HepG2 (cell line): ENCODE data around the gene TNFAIP2. TPM values are rescaled to one million over a fixed set of nuclear protein-coding genes. Genes with fewer than 3 reads are reported as not detected.

Source experiments
- FIP1L1 ChIP-seq: fragments of 200-400 bp; formaldehyde crosslinking; IDR thresholded peaks from 2 replicates; pipeline ENCODE4 v1.6.1; 2018; ENCODE audit warnings: low read depth, mild to moderate bottlenecking, low read length, moderate library complexity, borderline replicate concordance; ENCODE audit not compliant: insufficient read depth
- GABPA ChIP-seq, 2 experiments: IDR thresholded peaks; 2 replicates each; pipeline ENCODE4 v1.6.1; 2011 to 2016; ENCODE audit warnings: low read depth in 2 of 2, low read length in 1 of 2, missing biosample characterization in 1 of 2, missing genetic modification characterization in 1 of 2
- HOXA3 ChIP-seq: sonication (generic); formaldehyde crosslinking; IDR thresholded peaks from 2 replicates; pipeline ENCODE4 v1.5.0; 2020; ENCODE audit warnings: missing genetic modification reagents
- RORA ChIP-seq: sonication (generic); formaldehyde crosslinking; IDR thresholded peaks from 2 replicates; pipeline ENCODE4 v1.5.0; 2020; ENCODE audit warnings: mild to moderate bottlenecking, missing genetic modification reagents, moderate library complexity
- SMARCE1 ChIP-seq: fragments of 450-650 bp; IDR thresholded peaks from 2 replicates; pipeline ENCODE4 v1.6.1; 2017; ENCODE audit warnings: borderline replicate concordance
- ZBTB7B ChIP-seq: sonication (generic); formaldehyde crosslinking; IDR thresholded peaks from 2 replicates; pipeline ENCODE4 v1.4.0; 2020; ENCODE audit warnings: missing genetic modification reagents
- ZC3H13 ChIP-seq: sonication (generic); formaldehyde crosslinking; IDR thresholded peaks from 2 replicates; pipeline ENCODE4 v1.8.1; 2023; ENCODE audit warnings: mild to moderate bottlenecking, missing genetic modification reagents, moderate library complexity
- ZNF101 ChIP-seq: sonication (generic); formaldehyde crosslinking; IDR thresholded peaks from 2 replicates; pipeline ENCODE4 v1.4.0; 2020; ENCODE audit warnings: mild to moderate bottlenecking, low read depth, missing genetic modification reagents, borderline replicate concordance
- ZNF30 ChIP-seq: sonication (generic); formaldehyde crosslinking; IDR thresholded peaks from 2 replicates; pipeline ENCODE4 v1.5.0; 2020; ENCODE audit warnings: mild to moderate bottlenecking, missing genetic modification reagents
- ZSCAN20 ChIP-seq: sonication (generic); formaldehyde crosslinking; IDR thresholded peaks from 2 replicates; pipeline ENCODE4 v1.4.0; 2020; ENCODE audit warnings: missing genetic modification reagents, mild to moderate bottlenecking, borderline replicate concordance
- polyA plus RNA-seq, 8 experiments: library from polyadenylated mRNA; depleted of rRNA in 3 of 8; stranded (reverse) in 7 of 8; unstranded in 1 of 8; fragments of >200 nt; fragmentation: Illumina TruSeq in 4 of 8; extraction: Trizol in 4 of 8; gene quantifications; 2 replicates each; pipeline versions ENCODE4 v1.2.1 to v1.2.3, GENCODE V29; 2011 to 2016; ENCODE audit warnings: low read depth in 4 of 8, missing spikeins in 1 of 8, mixed read lengths in 1 of 8; ENCODE audit not compliant: insufficient read depth in 1 of 8
- total RNA-seq, 5 experiments: library from RNA; depleted of rRNA; stranded (reverse); fragments of >200 nt; fragmentation: Illumina TruSeq; extraction: Trizol; gene quantifications; 2 replicates each; pipeline ENCODE4 v1.2.3, GENCODE V29; 2016; ENCODE audit warnings: low read depth in 1 of 5
- TF ChIP-seq, protein P1 (sequence below): sonication (generic); formaldehyde crosslinking; IDR thresholded peaks from 2 replicates; pipeline ENCODE4 v1.4.0; 2020; ENCODE audit warnings: missing genetic modification reagents
- TF ChIP-seq, protein P2 (sequence below): sonication (generic); formaldehyde crosslinking; IDR thresholded peaks from 2 replicates; pipeline ENCODE4 v1.8.0; 2022; ENCODE audit warnings: mild to moderate bottlenecking, missing genetic modification reagents
- TF ChIP-seq, protein P3 (sequence below): sonication (generic); formaldehyde crosslinking; IDR thresholded peaks from 2 replicates; pipeline ENCODE4 v1.5.0; 2020; ENCODE audit warnings: mild to moderate bottlenecking, missing genetic modification reagents, borderline replicate concordance
- TF ChIP-seq, protein P4 (sequence below): sonication (generic); formaldehyde crosslinking; IDR thresholded peaks from 2 replicates; pipeline ENCODE4 v1.4.0; 2020; ENCODE audit warnings: missing genetic modification reagents, borderline replicate concordance
- TF ChIP-seq, protein P5 (sequence below): sonication (generic); formaldehyde crosslinking; IDR thresholded peaks from 2 replicates; pipeline ENCODE4 v1.4.0; 2020; ENCODE audit warnings: mild to moderate bottlenecking, missing genetic modification reagents

The TNFAIP2 gene
- total and polyA plus RNA-seq, 2 of the 13 experiments (the other 11 are each of a cell fraction or from before 2014, with no cell fraction given) = 0.46 to 1.5 TPM

DNA sequence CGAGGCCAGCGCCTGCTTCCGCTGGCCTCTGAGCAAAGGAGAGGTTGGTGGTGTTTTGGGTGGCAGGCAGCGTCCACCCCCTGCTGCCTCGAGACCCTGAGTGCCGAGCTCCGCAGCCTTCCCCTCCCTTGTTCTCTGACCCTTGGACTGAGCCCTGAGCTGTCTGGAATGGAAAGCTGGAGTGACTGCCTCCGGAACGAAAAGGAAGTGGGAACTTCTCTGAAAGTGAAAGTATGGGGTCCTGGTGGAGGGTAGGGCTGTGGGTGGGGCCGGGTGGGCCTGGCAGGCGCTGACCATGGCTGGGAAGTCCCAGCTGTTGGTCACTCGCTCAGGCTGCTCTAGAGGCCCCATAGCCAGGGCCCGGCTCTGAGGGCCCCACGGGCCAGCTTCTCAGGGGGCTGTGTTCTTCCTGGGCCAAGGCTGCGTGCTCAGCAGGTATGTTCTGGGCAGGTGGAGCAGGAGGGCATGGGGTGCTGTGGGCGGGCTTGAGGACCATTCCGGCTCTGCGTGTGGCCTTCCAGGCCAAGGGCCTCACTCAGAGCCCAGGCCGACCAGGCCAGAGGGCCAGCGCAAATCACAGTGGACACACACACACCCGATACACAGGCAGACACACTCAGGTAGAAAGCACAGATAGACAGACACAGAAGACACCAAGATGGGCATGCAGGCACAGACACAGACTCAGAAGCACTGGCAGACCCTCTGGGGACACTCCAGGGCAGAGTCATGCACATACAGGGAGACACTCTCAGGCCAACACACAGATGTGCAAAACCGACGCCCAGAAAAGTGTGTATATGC, 28.7 kb upstream of the TNFAIP2 start, which contains the start of gene EXOC3L4 (continued):
- TF ChIP-seq, protein P1, sequence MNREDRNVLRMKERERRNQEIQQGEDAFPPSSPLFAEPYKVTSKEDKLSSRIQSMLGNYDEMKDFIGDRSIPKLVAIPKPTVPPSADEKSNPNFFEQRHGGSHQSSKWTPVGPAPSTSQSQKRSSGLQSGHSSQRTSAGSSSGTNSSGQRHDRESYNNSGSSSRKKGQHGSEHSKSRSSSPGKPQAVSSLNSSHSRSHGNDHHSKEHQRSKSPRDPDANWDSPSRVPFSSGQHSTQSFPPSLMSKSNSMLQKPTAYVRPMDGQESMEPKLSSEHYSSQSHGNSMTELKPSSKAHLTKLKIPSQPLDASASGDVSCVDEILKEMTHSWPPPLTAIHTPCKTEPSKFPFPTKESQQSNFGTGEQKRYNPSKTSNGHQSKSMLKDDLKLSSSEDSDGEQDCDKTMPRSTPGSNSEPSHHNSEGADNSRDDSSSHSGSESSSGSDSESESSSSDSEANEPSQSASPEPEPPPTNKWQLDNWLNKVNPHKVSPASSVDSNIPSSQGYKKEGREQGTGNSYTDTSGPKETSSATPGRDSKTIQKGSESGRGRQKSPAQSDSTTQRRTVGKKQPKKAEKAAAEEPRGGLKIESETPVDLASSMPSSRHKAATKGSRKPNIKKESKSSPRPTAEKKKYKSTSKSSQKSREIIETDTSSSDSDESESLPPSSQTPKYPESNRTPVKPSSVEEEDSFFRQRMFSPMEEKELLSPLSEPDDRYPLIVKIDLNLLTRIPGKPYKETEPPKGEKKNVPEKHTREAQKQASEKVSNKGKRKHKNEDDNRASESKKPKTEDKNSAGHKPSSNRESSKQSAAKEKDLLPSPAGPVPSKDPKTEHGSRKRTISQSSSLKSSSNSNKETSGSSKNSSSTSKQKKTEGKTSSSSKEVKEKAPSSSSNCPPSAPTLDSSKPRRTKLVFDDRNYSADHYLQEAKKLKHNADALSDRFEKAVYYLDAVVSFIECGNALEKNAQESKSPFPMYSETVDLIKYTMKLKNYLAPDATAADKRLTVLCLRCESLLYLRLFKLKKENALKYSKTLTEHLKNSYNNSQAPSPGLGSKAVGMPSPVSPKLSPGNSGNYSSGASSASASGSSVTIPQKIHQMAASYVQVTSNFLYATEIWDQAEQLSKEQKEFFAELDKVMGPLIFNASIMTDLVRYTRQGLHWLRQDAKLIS = no peak
- no peak for TF ChIP-seq FIP1L1
- 0 out of 2 replicates have a peak, but pooled peaks have one; percentile 57 for TF ChIP-seq ZBTB7B
- TF ChIP-seq, protein P2, sequence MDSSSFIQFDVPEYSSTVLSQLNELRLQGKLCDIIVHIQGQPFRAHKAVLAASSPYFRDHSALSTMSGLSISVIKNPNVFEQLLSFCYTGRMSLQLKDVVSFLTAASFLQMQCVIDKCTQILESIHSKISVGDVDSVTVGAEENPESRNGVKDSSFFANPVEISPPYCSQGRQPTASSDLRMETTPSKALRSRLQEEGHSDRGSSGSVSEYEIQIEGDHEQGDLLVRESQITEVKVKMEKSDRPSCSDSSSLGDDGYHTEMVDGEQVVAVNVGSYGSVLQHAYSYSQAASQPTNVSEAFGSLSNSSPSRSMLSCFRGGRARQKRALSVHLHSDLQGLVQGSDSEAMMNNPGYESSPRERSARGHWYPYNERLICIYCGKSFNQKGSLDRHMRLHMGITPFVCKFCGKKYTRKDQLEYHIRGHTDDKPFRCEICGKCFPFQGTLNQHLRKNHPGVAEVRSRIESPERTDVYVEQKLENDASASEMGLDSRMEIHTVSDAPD (CRISPR knock-in tag) = 0 out of 2 replicates have a peak, but pooled peaks have one; percentile 55
- no peak for TF ChIP-seq RORA (CRISPR knock-in tag)
- TF ChIP-seq, protein P3, sequence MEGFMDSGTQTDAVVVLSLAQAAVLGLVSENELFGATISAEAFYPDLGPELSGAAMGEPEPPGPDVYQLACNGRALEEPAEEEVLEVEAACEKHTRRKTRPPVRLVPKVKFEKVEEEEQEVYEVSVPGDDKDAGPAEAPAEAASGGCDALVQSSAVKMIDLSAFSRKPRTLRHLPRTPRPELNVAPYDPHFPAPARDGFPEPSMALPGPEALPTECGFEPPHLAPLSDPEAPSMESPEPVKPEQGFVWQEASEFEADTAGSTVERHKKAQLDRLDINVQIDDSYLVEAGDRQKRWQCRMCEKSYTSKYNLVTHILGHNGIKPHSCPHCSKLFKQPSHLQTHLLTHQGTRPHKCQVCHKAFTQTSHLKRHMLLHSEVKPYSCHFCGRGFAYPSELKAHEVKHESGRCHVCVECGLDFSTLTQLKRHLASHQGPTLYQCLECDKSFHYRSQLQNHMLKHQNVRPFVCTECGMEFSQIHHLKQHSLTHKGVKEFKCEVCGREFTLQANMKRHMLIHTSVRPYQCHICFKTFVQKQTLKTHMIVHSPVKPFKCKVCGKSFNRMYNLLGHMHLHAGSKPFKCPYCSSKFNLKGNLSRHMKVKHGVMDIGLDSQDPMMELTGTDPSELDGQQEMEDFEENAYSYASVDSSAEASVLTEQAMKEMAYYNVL (CRISPR knock-in tag) = no peak; the same call in 1 of the 2 replicates
- no peak for TF ChIP-seq ZSCAN20
- no peak for TF ChIP-seq GABPA (IDR thresholded peaks at IDR 0.05; ENCODE audit: low read depth, low read length)
- peak; percentile 77 for TF ChIP-seq GABPA (CRISPR knock-in tag; IDR thresholded peaks at IDR 0.05; ENCODE audit: low read depth)
- no peak for TF ChIP-seq SMARCE1
- TF ChIP-seq, protein P4, sequence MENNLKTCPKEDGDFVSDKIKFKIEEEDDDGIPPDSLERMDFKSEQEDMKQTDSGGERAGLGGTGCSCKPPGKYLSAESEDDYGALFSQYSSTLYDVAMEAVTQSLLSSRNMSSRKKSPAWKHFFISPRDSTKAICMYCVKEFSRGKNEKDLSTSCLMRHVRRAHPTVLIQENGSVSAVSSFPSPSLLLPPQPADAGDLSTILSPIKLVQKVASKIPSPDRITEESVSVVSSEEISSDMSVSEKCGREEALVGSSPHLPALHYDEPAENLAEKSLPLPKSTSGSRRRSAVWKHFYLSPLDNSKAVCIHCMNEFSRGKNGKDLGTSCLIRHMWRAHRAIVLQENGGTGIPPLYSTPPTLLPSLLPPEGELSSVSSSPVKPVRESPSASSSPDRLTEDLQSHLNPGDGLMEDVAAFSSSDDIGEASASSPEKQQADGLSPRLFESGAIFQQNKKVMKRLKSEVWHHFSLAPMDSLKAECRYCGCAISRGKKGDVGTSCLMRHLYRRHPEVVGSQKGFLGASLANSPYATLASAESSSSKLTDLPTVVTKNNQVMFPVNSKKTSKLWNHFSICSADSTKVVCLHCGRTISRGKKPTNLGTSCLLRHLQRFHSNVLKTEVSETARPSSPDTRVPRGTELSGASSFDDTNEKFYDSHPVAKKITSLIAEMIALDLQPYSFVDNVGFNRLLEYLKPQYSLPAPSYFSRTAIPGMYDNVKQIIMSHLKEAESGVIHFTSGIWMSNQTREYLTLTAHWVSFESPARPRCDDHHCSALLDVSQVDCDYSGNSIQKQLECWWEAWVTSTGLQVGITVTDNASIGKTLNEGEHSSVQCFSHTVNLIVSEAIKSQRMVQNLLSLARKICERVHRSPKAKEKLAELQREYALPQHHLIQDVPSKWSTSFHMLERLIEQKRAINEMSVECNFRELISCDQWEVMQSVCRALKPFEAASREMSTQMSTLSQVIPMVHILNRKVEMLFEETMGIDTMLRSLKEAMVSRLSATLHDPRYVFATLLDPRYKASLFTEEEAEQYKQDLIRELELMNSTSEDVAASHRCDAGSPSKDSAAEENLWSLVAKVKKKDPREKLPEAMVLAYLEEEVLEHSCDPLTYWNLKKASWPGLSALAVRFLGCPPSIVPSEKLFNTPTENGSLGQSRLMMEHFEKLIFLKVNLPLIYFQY (CRISPR knock-in tag) = no peak
- TF ChIP-seq, protein P5, sequence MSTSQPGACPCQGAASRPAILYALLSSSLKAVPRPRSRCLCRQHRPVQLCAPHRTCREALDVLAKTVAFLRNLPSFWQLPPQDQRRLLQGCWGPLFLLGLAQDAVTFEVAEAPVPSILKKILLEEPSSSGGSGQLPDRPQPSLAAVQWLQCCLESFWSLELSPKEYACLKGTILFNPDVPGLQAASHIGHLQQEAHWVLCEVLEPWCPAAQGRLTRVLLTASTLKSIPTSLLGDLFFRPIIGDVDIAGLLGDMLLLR (CRISPR knock-in tag) = no peak
- no peak for TF ChIP-seq ZNF30 (CRISPR knock-in tag)
- peak; percentile 75 for TF ChIP-seq HOXA3
- TF ChIP-seq ZC3H13 (CRISPR knock-in tag) = no peak
- TF ChIP-seq ZNF101 (CRISPR knock-in tag) = no peak
